ENCODE data around the gene HSD17B10. TPM values are rescaled to one million over a fixed set of nuclear protein-coding genes. Genes with fewer than 3 reads are reported as not detected.

The HSD17B10 gene
- total and polyA plus RNA-seq, 4 donors = 28.0 to 118 (median 93.4) TPM

GRCh38 chrX:53452812-53453211, 18.6 kb upstream of the HSD17B10 start:
- no peaks in the 10 kb centered on the region for H3K36me3 ChIP-seq (ENCODE audit: control insufficient read depth in 4 of 4, insufficient read depth in 4 of 4, low read length in 4 of 4)
- no peak overlapping the region for H3K27ac ChIP-seq (ENCODE audit: low read depth in 1 of 2, low read length in 1 of 2)
- no peak overlapping the region for H3K4me3 ChIP-seq
- ATAC-seq (ENCODE audit: insufficient read depth, low FRiP score) (no peak), DNase-seq (no peak)
- H3K4me1 ChIP-seq (ENCODE audit: control insufficient read depth in 5 of 5, insufficient read depth in 5 of 5, low read length in 5 of 5) = no peaks in the 10 kb centered on the region
- H3K27me3 ChIP-seq (ENCODE audit: control insufficient read depth in 3 of 3, insufficient read depth in 3 of 3, low read length in 2 of 3) = peaks cover 3 to 30% (median 18%) of the 10 kb centered on the region in 3 donors
- TF ChIP-seq CTCF (IDR thresholded peaks at IDR 0.05; ENCODE audit: control extremely low read depth, extremely low read depth) = no peak
- H3K9me3 ChIP-seq (ENCODE audit: control insufficient read depth in 4 of 4, insufficient read depth in 3 of 4, low read length in 3 of 4) = no peaks in the 10 kb centered on the region
- no peak overlapping the region for H3K9ac ChIP-seq (ENCODE audit: insufficient read depth in 1 of 2, low read length in 2 of 2)

- Histone ChIP-seq H3K27ac (ENCODE audit: low read depth in 1 of 2, low read length in 1 of 2) (no peak overlapping the region), H3K36me3 (ENCODE audit: control insufficient read depth in 4 of 4, insufficient read depth in 4 of 4, low read length in 4 of 4) (no peaks in the 10 kb centered on the region), H3K4me3 (no peak overlapping the region), H3K27me3 (ENCODE audit: control insufficient read depth in 3 of 3, insufficient read depth in 3 of 3, low read length in 2 of 3) (peaks cover 0 to 21% (median 20%) of the 10 kb centered on the region in 3 donors), H3K9me3 (ENCODE audit: control insufficient read depth in 4 of 4, insufficient read depth in 3 of 4, low read length in 3 of 4) (no peaks in the 10 kb centered on the region), H3K9ac (ENCODE audit: insufficient read depth in 1 of 2, low read length in 2 of 2) (no peak overlapping the region), H3K4me1 (ENCODE audit: control insufficient read depth in 5 of 5, insufficient read depth in 5 of 5, low read length in 5 of 5) (no peaks in the 10 kb centered on the region)
- 80 to 91% methylated on average over 3 of the region's 3 CpGs for WGBS, 2 donors
- no peak for DNase-seq
- ATAC-seq (ENCODE audit: insufficient read depth, low FRiP score) = no peak
- TF ChIP-seq CTCF (IDR thresholded peaks at IDR 0.05; ENCODE audit: control extremely low read depth, extremely low read depth) = no peak
Observed at GRCh38 chrX:53449632-53450031, 15.5 kb upstream of the HSD17B10 start.

DNA sequence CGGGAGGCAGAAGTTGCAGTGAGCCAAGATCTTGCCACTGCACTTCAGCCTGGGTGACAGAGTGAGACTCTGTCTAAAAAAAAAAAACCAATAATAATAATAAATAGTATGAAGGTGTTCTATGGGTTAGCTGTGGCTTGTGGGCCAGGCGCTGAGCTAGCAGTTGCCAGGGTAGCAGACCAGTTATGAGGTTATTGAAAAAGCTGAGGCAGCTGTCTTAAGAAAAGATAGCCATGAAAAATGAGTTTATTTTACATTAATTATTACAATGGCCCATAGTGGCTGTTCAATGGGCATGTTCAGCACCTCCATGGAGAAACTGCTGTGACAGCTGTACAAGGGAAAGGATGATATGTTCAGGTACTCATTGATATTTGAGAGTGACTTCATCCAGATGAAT, 13.3 kb upstream of the HSD17B10 start:
- ATAC-seq (ENCODE audit: insufficient read depth, low FRiP score) = no peak
- H3K9me3 ChIP-seq (ENCODE audit: control insufficient read depth in 4 of 4, insufficient read depth in 3 of 4, low read length in 3 of 4) = no peaks in the 10 kb centered on the region
- no peaks in the 10 kb centered on the region for H3K36me3 ChIP-seq (ENCODE audit: control insufficient read depth in 4 of 4, insufficient read depth in 4 of 4, low read length in 4 of 4)
- WGBS, 2 donors = 83 to 90% methylated on average over 2 of the region's 2 CpGs
- H3K9ac ChIP-seq (ENCODE audit: insufficient read depth in 1 of 2, low read length in 2 of 2) = no peak overlapping the region
- DNase-seq = no peak
- no peak overlapping the region for H3K27ac ChIP-seq (ENCODE audit: low read depth in 1 of 2, low read length in 1 of 2)
- H3K27me3 ChIP-seq (ENCODE audit: control insufficient read depth in 3 of 3, insufficient read depth in 3 of 3, low read length in 2 of 3) = peaks cover 0 to 25% (median 20%) of the 10 kb centered on the region in 3 donors
- no peak overlapping the region for H3K4me3 ChIP-seq
- TF ChIP-seq CTCF (IDR thresholded peaks at IDR 0.05; ENCODE audit: control extremely low read depth, extremely low read depth) = no peak
- H3K4me1 ChIP-seq (ENCODE audit: control insufficient read depth in 5 of 5, insufficient read depth in 5 of 5, low read length in 5 of 5) = no peaks in the 10 kb centered on the region

DNA sequence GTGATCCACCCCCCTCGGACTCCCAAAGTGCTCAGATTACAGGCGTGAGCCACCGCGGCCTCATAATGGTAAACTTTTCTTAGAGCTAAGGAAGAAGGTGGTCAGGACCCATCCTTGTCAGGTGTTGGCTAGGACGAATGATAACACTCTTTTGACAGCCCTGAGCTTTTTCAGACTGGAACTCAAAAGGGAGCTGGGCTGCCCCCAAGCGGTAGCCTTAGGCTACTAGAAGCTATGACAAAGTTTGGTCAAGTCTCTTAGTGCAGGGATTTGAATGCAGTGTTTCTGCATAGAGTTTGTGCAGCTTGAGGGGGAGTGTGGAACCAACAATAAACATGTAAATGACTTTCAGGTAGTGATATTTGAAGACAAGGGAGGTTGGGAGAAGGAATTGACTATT, 11.8 kb upstream of the HSD17B10 start:
- Histone ChIP-seq H3K36me3 (ENCODE audit: control insufficient read depth in 4 of 4, insufficient read depth in 4 of 4, low read length in 4 of 4) (no peaks in the 10 kb centered on the region), H3K4me3 (no peak overlapping the region), H3K27me3 (ENCODE audit: control insufficient read depth in 3 of 3, insufficient read depth in 3 of 3, low read length in 2 of 3) (peaks cover 0 to 33% (median 32%) of the 10 kb centered on the region in 3 donors), H3K27ac (ENCODE audit: low read depth in 1 of 2, low read length in 1 of 2) (no peak overlapping the region), H3K9me3 (ENCODE audit: control insufficient read depth in 4 of 4, insufficient read depth in 3 of 4, low read length in 3 of 4) (peaks cover 0 to 2% (median 0%) of the 10 kb centered on the region in 4 donors), H3K9ac (ENCODE audit: insufficient read depth in 1 of 2, low read length in 2 of 2) (no peak overlapping the region), H3K4me1 (ENCODE audit: control insufficient read depth in 5 of 5, insufficient read depth in 5 of 5, low read length in 5 of 5) (peaks cover 0 to 6% (median 3%) of the 10 kb centered on the region in 5 donors)
- DNase-seq (peak in 1 of 3 donors; percentile 9), ATAC-seq (ENCODE audit: insufficient read depth, low FRiP score) (no peak)
- 15 to 21% methylated on average over 6 of the region's 6 CpGs for WGBS, 2 donors
- peak; percentile 14 for TF ChIP-seq CTCF (IDR thresholded peaks at IDR 0.05; ENCODE audit: control extremely low read depth, extremely low read depth)

Data from lung (tissue), 12 donors.